Neuronal stem cell (in vitro differentiated cells): Measurements from ENCODE around the gene ECSIT.
"Not testable (repeated sequence)": the region's sequence is repeated elsewhere in the genome, so short reads cannot be mapped to it uniquely, and the experiment has no call there.

Source experiments
- DNase-seq: peaks from one replicate; pipeline ENCODE4 v3.0.0-alpha.2; 2013; ENCODE audit warnings: low spot score
- H2AFZ ChIP-seq: one replicate; pipeline ENCODE4 v1.6.1; 2013; ENCODE audit warnings: mild to moderate bottlenecking, low read length, inconsistent platforms
- H2AK5ac ChIP-seq: 2 replicates; pipeline ENCODE4 v1.6.1; 2013; ENCODE audit warnings: low read depth, mild to moderate bottlenecking, inconsistent platforms, low read length, moderate library complexity, mixed read lengths
- H2BK120ac ChIP-seq: 2 replicates; pipeline ENCODE4 v1.6.1; 2013; ENCODE audit warnings: low read depth, mild to moderate bottlenecking, inconsistent platforms, low read length, moderate library complexity, mixed read lengths
- H2BK12ac ChIP-seq: one replicate; pipeline ENCODE4 v1.6.1; 2013; ENCODE audit warnings: low read length, inconsistent platforms
- H2BK15ac ChIP-seq: 2 replicates; pipeline ENCODE4 v1.6.1; 2013; ENCODE audit warnings: mild to moderate bottlenecking, low read length, inconsistent platforms, mixed read lengths
- H2BK5ac ChIP-seq: one replicate; pipeline ENCODE4 v1.6.1; 2013; ENCODE audit warnings: inconsistent platforms, mild to moderate bottlenecking, low read length, moderate library complexity
- H3K14ac ChIP-seq: one replicate; pipeline ENCODE4 v1.6.1; 2013; ENCODE audit warnings: low read length, inconsistent platforms
- H3K18ac ChIP-seq: 2 replicates; pipeline ENCODE4 v1.6.1; 2013; ENCODE audit warnings: low read length, inconsistent platforms
- H3K23ac ChIP-seq: 2 replicates; pipeline ENCODE4 v1.6.1; 2013; ENCODE audit warnings: low read depth, mild to moderate bottlenecking, mixed read lengths, low read length, inconsistent platforms; ENCODE audit not compliant: poor library complexity
- H3K27ac ChIP-seq: replicated peaks from 3 replicates; pipeline ENCODE4 v1.5.1; 2013; ENCODE audit warnings: low read length, inconsistent platforms
- H3K27me3 ChIP-seq, 3 experiments: 2 replicates each; pipeline ENCODE4 v1.6.1; 2013; ENCODE audit warnings: low read length in 3 of 3, mild to moderate bottlenecking in 2 of 3, inconsistent platforms in 1 of 3, low read depth in 1 of 3, mixed read lengths in 1 of 3, moderate library complexity in 1 of 3; ENCODE audit not compliant: control insufficient read depth in 3 of 3, insufficient read depth in 3 of 3
- H3K36me3 ChIP-seq, 2 donors: replicated peaks in 1 of 2; 2 replicates each; pipeline ENCODE4 v1.6.1; 2013; ENCODE audit warnings: low read length in 2 of 2; ENCODE audit not compliant: control insufficient read depth in 2 of 2, insufficient read depth in 2 of 2
- H3K4ac ChIP-seq: 2 replicates; pipeline ENCODE4 v1.6.1; 2013; ENCODE audit warnings: inconsistent platforms, mild to moderate bottlenecking, low read length, moderate library complexity
- H3K4me1 ChIP-seq, 2 donors: 1 replicate in 1 of 2; 2 replicates in 1 of 2; pipeline ENCODE4 v1.6.1; 2013; ENCODE audit warnings: low read length in 2 of 2, low read depth in 1 of 2; ENCODE audit not compliant: control insufficient read depth in 2 of 2, insufficient read depth in 1 of 2
- H3K4me2 ChIP-seq: one replicate; pipeline ENCODE4 v1.6.1; 2013; ENCODE audit warnings: mild to moderate bottlenecking, low read length, inconsistent platforms; ENCODE audit not compliant: insufficient read depth, poor library complexity, severe bottlenecking
- H3K4me3 ChIP-seq, 2 donors: 2 replicates each; pipeline ENCODE4 v1.5.1; 2013; ENCODE audit warnings: low read length in 2 of 2, mild to moderate bottlenecking in 2 of 2, inconsistent platforms in 1 of 2, moderate library complexity in 1 of 2
- H3K79me1 ChIP-seq: one replicate; pipeline ENCODE4 v1.6.1; 2013; ENCODE audit warnings: low read depth, mild to moderate bottlenecking, inconsistent platforms, low read length, moderate library complexity
- H3K9ac ChIP-seq: one replicate; pipeline ENCODE4 v1.6.1; 2013; ENCODE audit warnings: mild to moderate bottlenecking, low read depth, low read length, inconsistent platforms; ENCODE audit not compliant: poor library complexity
- H3K9me3 ChIP-seq, 2 donors: replicated peaks in 1 of 2; 2 replicates each; pipeline versions ENCODE3 to v1.6.1; 2013; ENCODE audit warnings: low read length in 2 of 2, mild to moderate bottlenecking in 2 of 2, inconsistent platforms in 1 of 2, low read depth in 1 of 2, mixed read lengths in 1 of 2, moderate library complexity in 1 of 2; ENCODE audit not compliant: control insufficient read depth in 2 of 2, insufficient read depth in 1 of 2
- H4K8ac ChIP-seq: one replicate; pipeline ENCODE4 v1.6.1; 2013; ENCODE audit warnings: low read depth, mild to moderate bottlenecking, inconsistent platforms, low read length, moderate library complexity
- H4K91ac ChIP-seq: one replicate; pipeline ENCODE4 v1.6.1; 2013; ENCODE audit warnings: low read length, low read depth, mild to moderate bottlenecking, inconsistent platforms; ENCODE audit not compliant: poor library complexity
- WGBS, 2 donors: extraction: QIAGEN DNeasy Blood & Tissue Kit; methylation state at CpG; one replicate each; pipeline ENCODE4 v1.1.7; 2013; ENCODE audit warnings: missing lambda C conversion rate in 2 of 2, mixed read lengths in 1 of 2; ENCODE audit not compliant: insufficient read length in 2 of 2, insufficient replicate concordance in 1 of 2; ENCODE audit errors: extremely low coverage in 2 of 2; 5-methylcytosine and 5-hydroxymethylcytosine counted together

The ECSIT gene

DNA sequence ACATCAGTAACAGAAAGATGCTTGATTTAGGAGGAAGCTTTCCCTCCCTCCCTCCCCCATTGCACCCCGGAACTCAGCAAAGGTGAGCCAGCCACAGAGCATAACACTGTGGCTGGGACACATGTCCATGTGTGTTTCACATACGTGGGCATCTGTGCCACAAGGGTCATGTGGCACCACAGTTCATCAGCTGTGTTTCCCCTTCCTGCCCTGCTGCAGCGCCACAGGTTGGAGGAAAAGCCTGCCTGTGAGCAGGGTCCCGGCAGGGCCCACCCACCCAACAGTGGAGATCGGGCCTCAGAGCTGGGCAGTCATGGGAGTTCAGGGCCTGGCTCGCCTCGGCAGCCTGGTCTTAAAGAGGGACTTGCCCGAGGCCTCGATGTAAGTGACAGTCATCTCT lies 45.8 kb upstream of the ECSIT start:
- peaks cover 0 to 2% of the 10 kb centered on the region in 2 donors for H3K9me3 ChIP-seq
- no peak overlapping the region for H2BK120ac ChIP-seq
- H2AFZ ChIP-seq = no peak overlapping the region
- H3K4me2 ChIP-seq = no peak overlapping the region
- no peak overlapping the region for H4K8ac ChIP-seq
- H2BK5ac ChIP-seq = no peak overlapping the region
- DNase-seq = no peak
- no peaks in the 10 kb centered on the region for H3K36me3 ChIP-seq
- H3K23ac ChIP-seq = no peak overlapping the region
- no peak overlapping the region for H3K4ac ChIP-seq
- peaks cover 0 to 14% (median 5%) of the 10 kb centered on the region in 3 experiments for H3K27me3 ChIP-seq
- H3K27ac ChIP-seq = no peak overlapping the region
- peaks cover 6 to 9% of the 10 kb centered on the region in 2 donors for H3K4me1 ChIP-seq
- H3K4me3 ChIP-seq = no peak overlapping the region
- H2BK12ac ChIP-seq = no peak overlapping the region
- WGBS, 2 donors = no CpG with 5 or more reads among the region's 9 CpGs
- H4K91ac ChIP-seq = no peak overlapping the region
- H3K18ac ChIP-seq = no peak overlapping the region
- H3K14ac ChIP-seq = no peak overlapping the region
- H2AK5ac ChIP-seq = no peak overlapping the region
- no peaks in the 10 kb centered on the region for H3K79me1 ChIP-seq
- no peak overlapping the region for H2BK15ac ChIP-seq
- no peak overlapping the region for H3K9ac ChIP-seq

DNA sequence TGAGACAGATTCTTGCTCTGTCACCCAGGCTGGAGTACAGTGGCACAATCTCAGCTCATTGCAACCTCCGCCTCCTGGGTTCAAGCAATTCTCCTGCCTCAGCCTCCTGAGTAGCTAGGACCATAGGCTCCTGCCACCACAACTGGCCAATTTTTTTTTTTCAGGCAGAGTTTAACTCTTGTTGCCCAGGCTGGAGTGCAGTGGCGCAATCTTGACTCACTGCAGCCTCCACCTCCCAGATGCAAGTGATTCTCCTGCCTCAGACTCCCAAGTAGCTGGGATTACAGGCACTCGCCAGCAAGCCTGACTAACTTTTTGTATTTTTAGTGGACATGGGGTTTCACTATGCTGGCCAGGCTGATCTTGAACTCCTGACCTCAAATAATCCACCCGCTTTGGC lies 44.8 kb upstream of the ECSIT start:
- H3K36me3 ChIP-seq, H3K79me1 ChIP-seq, H3K18ac ChIP-seq, H2AFZ ChIP-seq, H2BK120ac ChIP-seq, H4K8ac ChIP-seq, H3K23ac ChIP-seq, DNase-seq, H3K4me3 ChIP-seq, H2AK5ac ChIP-seq, H3K14ac ChIP-seq, H4K91ac ChIP-seq, H3K27ac ChIP-seq, H2BK15ac ChIP-seq, H2BK5ac ChIP-seq, H3K4me2 ChIP-seq, H3K27me3 ChIP-seq, H2BK12ac ChIP-seq, H3K9me3 ChIP-seq, H3K9ac ChIP-seq, H3K4me1 ChIP-seq, H3K4ac ChIP-seq: not testable (repeated sequence)
- WGBS, 2 donors = no CpG with 5 or more reads among the region's 4 CpGs

DNA sequence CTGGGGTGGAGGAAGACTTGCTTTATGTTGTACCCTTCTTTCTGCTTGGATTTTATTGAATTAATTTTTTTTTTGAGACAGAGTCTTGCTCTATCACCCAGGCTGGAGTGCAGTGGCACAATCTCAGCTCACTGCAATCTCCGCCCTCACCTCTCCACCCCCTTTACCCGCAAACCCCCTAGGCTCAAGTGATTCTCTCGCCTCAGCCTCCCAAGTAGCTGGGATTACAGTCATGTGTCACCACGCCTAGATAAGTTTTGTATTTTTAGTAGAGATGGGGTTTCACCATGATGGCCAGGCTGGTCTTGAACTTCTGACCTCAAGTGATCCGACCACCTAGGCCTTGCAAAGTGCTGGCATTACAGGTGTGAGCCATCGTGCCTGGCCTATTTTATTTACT lies 44.4 kb upstream of the ECSIT start:
- not testable (repeated sequence) for H2BK120ac ChIP-seq, H2BK5ac ChIP-seq, H3K4me1 ChIP-seq, H3K27ac ChIP-seq, H3K14ac ChIP-seq, H3K23ac ChIP-seq, H3K9ac ChIP-seq, H3K18ac ChIP-seq, H3K4me3 ChIP-seq, H3K9me3 ChIP-seq, DNase-seq, H3K4ac ChIP-seq, H2AK5ac ChIP-seq, H2BK15ac ChIP-seq, H3K36me3 ChIP-seq, H3K4me2 ChIP-seq, H2AFZ ChIP-seq, H2BK12ac ChIP-seq, H4K91ac ChIP-seq, H3K79me1 ChIP-seq, H4K8ac ChIP-seq, H3K27me3 ChIP-seq
- no CpG with 5 or more reads among the region's 6 CpGs for WGBS, 2 donors

DNA sequence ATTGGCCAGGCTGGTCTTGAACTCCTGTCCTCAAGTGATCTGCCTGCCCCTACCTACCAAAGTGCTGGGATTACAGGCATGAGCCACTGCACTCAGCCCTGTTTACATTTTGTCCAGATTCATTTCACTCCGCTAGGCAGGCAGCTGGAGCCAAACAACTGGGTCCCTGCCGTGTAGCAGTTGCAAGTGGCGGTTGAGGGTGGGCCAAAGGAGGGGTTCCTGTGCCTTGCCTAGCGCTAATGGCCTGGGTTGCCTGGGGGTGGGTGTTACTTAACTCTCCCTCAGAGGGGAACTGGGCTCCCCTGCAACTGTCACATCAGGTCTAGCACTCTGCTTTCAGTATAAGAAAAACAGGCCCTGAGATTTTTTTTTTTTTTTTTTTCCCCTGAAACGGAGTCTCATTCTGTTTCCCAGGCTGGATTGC lies 41.1 kb upstream of the ECSIT start:
- Histone ChIP-seq H3K4me2 (peak overlapping the region; percentile 23), H2BK120ac (no peak overlapping the region), H3K4me3 (no peak overlapping the region), H3K27ac (no peak overlapping the region), H3K23ac (no peak overlapping the region), H2AFZ (peak overlapping the region; percentile 1), H2BK15ac (no peak overlapping the region), H3K9me3 (no peaks in the 10 kb centered on the region), H2BK12ac (no peak overlapping the region), H2AK5ac (no peak overlapping the region), H3K36me3 (no peaks in the 10 kb centered on the region), H3K79me1 (no peaks in the 10 kb centered on the region), H3K14ac (no peak overlapping the region), H4K8ac (no peak overlapping the region), H3K9ac (no peak overlapping the region), H4K91ac (no peak overlapping the region), H2BK5ac (no peak overlapping the region), H3K18ac (peak overlapping the region; percentile 28), H3K27me3 (no peaks in the 10 kb centered on the region), H3K4me1 (no peaks in the 10 kb centered on the region), H3K4ac (no peak overlapping the region)
- DNase-seq = no peak
- no CpG with 5 or more reads among the region's 5 CpGs for WGBS, 2 donors
